NCI-H2081 treated with DMSO at 0.1 percent for 48 hours (cell line): Measurements from ENCODE around the gene ERV3-1.
"Not testable (repeated sequence)": the region's sequence is repeated elsewhere in the genome, so short reads cannot be mapped to it uniquely, and the experiment has no call there.

Source experiments
- DNase-seq: peaks from one replicate; lab custom pipeline; 2025; lab: John Stamatoyannopoulos, UW

The ERV3-1 gene

GRCh38 chr7:64999165-65000004 is 7.1 kb downstream of the ERV3-1 start:
- no peak for DNase-seq

GRCh38 chr7:64998865-64999164 is 7.7 kb downstream of the ERV3-1 start:
- DNase-seq, result no peak

- no peak for DNase-seq
Observed at GRCh38 chr7:64997927-64998391, 8.5 kb downstream of the ERV3-1 start.

- DNase-seq, result no peak
Observed at GRCh38 chr7:64997164-64997908, 9.2 kb downstream of the ERV3-1 start.

- no peak for DNase-seq
Observed at GRCh38 chr7:64996305-64996704, 10.2 kb downstream of the ERV3-1 start.

- no peak for DNase-seq
Observed at GRCh38 chr7:64993901-64994300, 12.6 kb downstream of the ERV3-1 start.

- no peak for DNase-seq
Observed at GRCh38 chr7:64992971-64993370, 13.5 kb downstream of the ERV3-1 start.

- no peak for DNase-seq
Observed at GRCh38 chr7:64990936-64991335, 15.6 kb downstream of the ERV3-1 start, which contains the start of gene ZNF117. Gene ZNF117 (minus strand): TSS chr7:64991036.

GRCh38 chr7:64990216-64990615 is 16.3 kb downstream of the ERV3-1 start:
- DNase-seq, result no peak

GRCh38 chr7:64978497-64979203 is 27.8 kb downstream of the ERV3-1 start:
- DNase-seq, result no peak

- no peak for DNase-seq
Observed at GRCh38 chr7:64965594-64965993, 40.9 kb downstream of the ERV3-1 start.

GRCh38 chr7:64959072-64959747 is 47.3 kb downstream of the ERV3-1 start:
- no peak for DNase-seq

GRCh38 chr7:64951250-64951848 is 55.1 kb downstream of the ERV3-1 start:
- peak; percentile 50 for DNase-seq

- DNase-seq, result not testable (repeated sequence)
Observed at GRCh38 chr7:64950673-64951072, 55.8 kb downstream of the ERV3-1 start.

GRCh38 chr7:64948774-64949173 is 57.7 kb downstream of the ERV3-1 start:
- DNase-seq, result not testable (repeated sequence)

- DNase-seq, result no peak
Observed at GRCh38 chr7:64947252-64948000, 59.1 kb downstream of the ERV3-1 start.

- DNase-seq, result no peak
Observed at GRCh38 chr7:64946772-64947171, 59.7 kb downstream of the ERV3-1 start.

GRCh38 chr7:64945503-64946175 is 60.8 kb downstream of the ERV3-1 start:
- DNase-seq, result no peak

- DNase-seq, result not testable (repeated sequence)
Observed at GRCh38 chr7:64944667-64945502, 61.6 kb downstream of the ERV3-1 start.
